ENCODE measurements around the gene SLIT3. TPM values are rescaled to one million over a fixed set of nuclear protein-coding genes. Genes with fewer than 3 reads are reported as not detected.

Gene SLIT3
- total RNA-seq, 1 experiment from 2014 or later, result 0.10 TPM

- TF ChIP-seq ZBTB33 (IDR thresholded peaks at IDR 0.05; ENCODE audit: extremely low read depth, insufficient replicate concordance, low read length) (no peak), ZFX (IDR thresholded peaks at IDR 0.05) (no peak), CTCF (IDR thresholded peaks at IDR 0.05 in 2 of 3, conservative IDR thresholded peaks at IDR 0.05 in 1 of 3; ENCODE audit: borderline replicate concordance in 1 of 3, insufficient read depth in 1 of 3, low read depth in 2 of 3, low read length in 2 of 3) (no peak), CEBPB (IDR thresholded peaks at IDR 0.05; ENCODE audit: low read depth) (no peak), TCF7L2 (IDR thresholded peaks at IDR 0.05; ENCODE audit: borderline replicate concordance, extremely low read depth, insufficient read depth, insufficient read length) (no peak), EGR1 (IDR thresholded peaks at IDR 0.05; ENCODE audit: low read depth) (no peak), SIN3A (IDR thresholded peaks at IDR 0.05; ENCODE audit: low read depth) (no peak)
Observed at GRCh38 chr5:168920019-168920810, 380.7 kb downstream of the SLIT3 start (continued).

GRCh38 chr5:168917947-168918600 lies 382.9 kb downstream of the SLIT3 start:
- no peak overlapping the region for H3K9ac ChIP-seq (ENCODE audit: low read length)
- TF ChIP-seq EZH2phosphoT487 (IDR thresholded peaks at IDR 0.05; ENCODE audit: borderline replicate concordance) (no peak), SRF (IDR thresholded peaks at IDR 0.05; ENCODE audit: low read depth) (no peak), ZNF274 (IDR thresholded peaks at IDR 0.05; ENCODE audit: low read depth, low read length) (no peak), SIN3A (IDR thresholded peaks at IDR 0.05; ENCODE audit: low read depth) (no peak), ATF3 (IDR thresholded peaks at IDR 0.05) (no peak), CEBPB (IDR thresholded peaks at IDR 0.05; ENCODE audit: low read depth) (no peak), SP1 (IDR thresholded peaks at IDR 0.05; ENCODE audit: low read depth) (no peak), REST (IDR thresholded peaks at IDR 0.05; ENCODE audit: low read depth) (no peak), ZFX (IDR thresholded peaks at IDR 0.05) (no peak), FOSL1 (IDR thresholded peaks at IDR 0.05; ENCODE audit: low read depth) (no peak), ELF1 (IDR thresholded peaks at IDR 0.05; ENCODE audit: borderline replicate concordance, low read depth) (no peak), POLR2AphosphoS5 (IDR thresholded peaks at IDR 0.05; ENCODE audit: low read depth, low read length) (no peak)
- no peaks in the 10 kb centered on the region for H3K9me2 ChIP-seq (ENCODE audit: insufficient read depth)
- no peaks in the 10 kb centered on the region for H3K9me3 ChIP-seq (ENCODE audit: control insufficient read depth in 1 of 2, insufficient read depth in 1 of 2, low read depth in 1 of 2, low read length in 2 of 2)
- peaks cover 74% of the 10 kb centered on the region for H3K27me3 ChIP-seq (ENCODE audit: insufficient read depth, low read length)
- no peaks in the 10 kb centered on the region for H3K79me2 ChIP-seq (ENCODE audit: insufficient read depth, low read length)
- no peaks in the 10 kb centered on the region for H3K36me3 ChIP-seq (ENCODE audit: control insufficient read depth in 1 of 2, insufficient read depth in 2 of 2, low read length in 2 of 2)
- ChIA-PET CTCF (no interaction called here), RAD21 (ENCODE audit: low non-redundant PET in 1 of 2, low total read pairs in 2 of 2, uncharacterized antibody in 2 of 2, unreplicated experiment in 2 of 2) (no interaction called here), POLR2A (no interaction called here)
- no peak overlapping the region for H3K27ac ChIP-seq (ENCODE audit: low read depth, low read length)
- DNase-seq (ENCODE audit: low read depth, low spot score) (no peak), ATAC-seq (no peak)
- intact Hi-C loops (cut with micrococcal nuclease), result no loop called here
- H3K4me1 ChIP-seq (ENCODE audit: control insufficient read depth in 1 of 2, insufficient read depth in 2 of 2, low read length in 2 of 2), result no peaks in the 10 kb centered on the region
- no peak overlapping the region for H2AFZ ChIP-seq (ENCODE audit: low read depth, low read length, poor library complexity, severe bottlenecking)
- no peak overlapping the region for H3K4me3 ChIP-seq (replicated peaks in 1 of 2; ENCODE audit: low read depth in 1 of 2, low read length in 2 of 2)
- no TSS peak for BruUV-seq (replicated peaks)
- H4K20me1 ChIP-seq (ENCODE audit: insufficient read depth), result no peaks in the 10 kb centered on the region; the same call in 1 of the 2 replicates
- H3K4me2 ChIP-seq (ENCODE audit: low read length), result no peak overlapping the region

All from HCT116 (cell line).